Measurements from ENCODE around the gene DZANK1. TPM values are rescaled to one million over a fixed set of nuclear protein-coding genes. Genes with fewer than 3 reads are reported as not detected.

Gene DZANK1
- total and polyA plus RNA-seq, 9 donors, result 2.2 to 6.5 (median 3.4) TPM

DNA sequence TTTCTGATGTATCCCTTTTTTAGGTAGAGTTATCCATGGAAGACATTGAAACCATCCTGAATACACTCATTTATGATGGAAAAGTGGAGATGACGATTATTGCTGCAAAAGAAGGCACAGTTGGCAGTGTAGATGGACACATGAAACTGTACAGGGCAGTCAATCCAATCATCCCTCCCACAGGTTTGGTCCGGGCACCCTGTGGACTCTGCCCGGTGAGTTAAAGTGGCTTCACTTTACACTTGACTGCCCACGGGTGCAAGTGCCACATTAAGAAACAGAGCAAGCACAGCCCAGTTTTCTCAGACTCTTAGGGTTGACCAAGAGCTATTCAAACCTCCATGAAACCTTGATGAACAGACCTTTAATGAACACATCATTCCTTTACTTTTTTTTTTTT, 14.8 kb upstream of the DZANK1 start:
- Histone ChIP-seq H3K27me3 (no peaks in the 10 kb centered on the region), H3K9me3 (no peaks in the 10 kb centered on the region), H3K27ac (no peak overlapping the region), H3K4me1 (ENCODE audit: insufficient read depth) (no peaks in the 10 kb centered on the region), H3K36me3 (no peaks in the 10 kb centered on the region), H3K4me3 (no peak overlapping the region)
- WGBS, 3 donors, result 87 to 93% (median 88%) methylated on average over 4 of the region's 4 CpGs
- DNase-seq, result no peak
- intact Hi-C loops (cut with DNase I), result no loop called here
- TF ChIP-seq, protein P1, sequence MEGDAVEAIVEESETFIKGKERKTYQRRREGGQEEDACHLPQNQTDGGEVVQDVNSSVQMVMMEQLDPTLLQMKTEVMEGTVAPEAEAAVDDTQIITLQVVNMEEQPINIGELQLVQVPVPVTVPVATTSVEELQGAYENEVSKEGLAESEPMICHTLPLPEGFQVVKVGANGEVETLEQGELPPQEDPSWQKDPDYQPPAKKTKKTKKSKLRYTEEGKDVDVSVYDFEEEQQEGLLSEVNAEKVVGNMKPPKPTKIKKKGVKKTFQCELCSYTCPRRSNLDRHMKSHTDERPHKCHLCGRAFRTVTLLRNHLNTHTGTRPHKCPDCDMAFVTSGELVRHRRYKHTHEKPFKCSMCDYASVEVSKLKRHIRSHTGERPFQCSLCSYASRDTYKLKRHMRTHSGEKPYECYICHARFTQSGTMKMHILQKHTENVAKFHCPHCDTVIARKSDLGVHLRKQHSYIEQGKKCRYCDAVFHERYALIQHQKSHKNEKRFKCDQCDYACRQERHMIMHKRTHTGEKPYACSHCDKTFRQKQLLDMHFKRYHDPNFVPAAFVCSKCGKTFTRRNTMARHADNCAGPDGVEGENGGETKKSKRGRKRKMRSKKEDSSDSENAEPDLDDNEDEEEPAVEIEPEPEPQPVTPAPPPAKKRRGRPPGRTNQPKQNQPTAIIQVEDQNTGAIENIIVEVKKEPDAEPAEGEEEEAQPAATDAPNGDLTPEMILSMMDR (IDR thresholded peaks at IDR 0.05), result no peak
- TF ChIP-seq EP300 (IDR thresholded peaks at IDR 0.05) (no peak), POLR2A (IDR thresholded peaks at IDR 0.05) (no peak)

DNA sequence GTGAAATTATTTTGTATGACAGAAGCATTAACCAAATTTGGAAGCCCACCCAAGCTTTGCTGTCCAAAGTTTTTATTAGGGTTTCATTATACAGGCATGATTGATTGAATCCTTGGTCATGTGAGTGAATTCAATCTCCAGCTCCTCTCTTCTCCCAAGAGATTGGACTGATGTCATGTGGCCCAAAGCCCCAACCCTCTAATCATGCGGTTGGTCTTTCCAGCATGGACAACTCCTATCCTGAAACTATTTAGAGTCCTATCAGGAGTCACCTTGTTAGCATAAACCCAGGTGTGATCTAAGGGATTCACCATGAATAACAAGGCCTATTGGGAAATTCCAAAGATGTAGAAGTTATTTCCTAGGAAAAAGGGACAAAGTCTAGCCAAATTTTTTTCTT, 11.0 kb upstream of the DZANK1 start:
- no peaks in the 10 kb centered on the region for H3K9me3 ChIP-seq
- no peak for DNase-seq
- H3K27me3 ChIP-seq, result no peaks in the 10 kb centered on the region
- H3K27ac ChIP-seq, result no peak overlapping the region
- no peaks in the 10 kb centered on the region for H3K36me3 ChIP-seq
- 67 to 90% (median 82%) methylated on average over 1 of the region's 1 CpG for WGBS, 3 donors
- H3K4me1 ChIP-seq (ENCODE audit: insufficient read depth), result no peaks in the 10 kb centered on the region
- TF ChIP-seq POLR2A (IDR thresholded peaks at IDR 0.05) (no peak), EP300 (IDR thresholded peaks at IDR 0.05) (no peak)
- TF ChIP-seq, protein P1 (IDR thresholded peaks at IDR 0.05), result no peak
- no peak overlapping the region for H3K4me3 ChIP-seq
- intact Hi-C loops (cut with DNase I), result no loop called here

DNA sequence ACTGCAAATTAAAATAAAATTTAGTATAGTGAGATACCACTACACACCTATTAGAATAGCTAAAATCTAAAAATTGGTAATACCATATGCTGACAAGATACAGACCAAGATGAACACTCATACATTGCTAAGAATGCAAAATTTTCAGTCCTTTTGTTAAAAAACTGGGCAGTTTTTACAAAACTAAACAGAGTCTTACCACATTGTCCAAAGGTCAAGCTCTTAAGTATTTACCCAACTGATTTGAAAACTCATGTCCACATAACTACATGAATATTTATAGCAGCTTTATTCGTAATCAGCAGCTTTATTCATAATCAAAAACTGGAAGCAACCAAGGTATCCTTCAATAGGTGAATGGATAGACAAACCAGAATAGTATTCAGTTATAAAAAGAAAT, 10.4 kb upstream of the DZANK1 start:
- no peak overlapping the region for H3K4me3 ChIP-seq
- no peak overlapping the region for H3K27ac ChIP-seq
- no peaks in the 10 kb centered on the region for H3K9me3 ChIP-seq
- 92 to 95% (median 93%) methylated on average over 1 of the region's 1 CpG for whole genome bisulfite sequencing, 3 donors
- H3K4me1 ChIP-seq (ENCODE audit: insufficient read depth), result no peaks in the 10 kb centered on the region
- no peak for DNase-seq
- no peaks in the 10 kb centered on the region for H3K36me3 ChIP-seq
- H3K27me3 ChIP-seq, result no peaks in the 10 kb centered on the region
- no peak for TF ChIP-seq POLR2A (IDR thresholded peaks at IDR 0.05)
- TF ChIP-seq, protein P1 (IDR thresholded peaks at IDR 0.05), result no peak
- intact Hi-C loops (cut with DNase I), result no loop called here

DNA sequence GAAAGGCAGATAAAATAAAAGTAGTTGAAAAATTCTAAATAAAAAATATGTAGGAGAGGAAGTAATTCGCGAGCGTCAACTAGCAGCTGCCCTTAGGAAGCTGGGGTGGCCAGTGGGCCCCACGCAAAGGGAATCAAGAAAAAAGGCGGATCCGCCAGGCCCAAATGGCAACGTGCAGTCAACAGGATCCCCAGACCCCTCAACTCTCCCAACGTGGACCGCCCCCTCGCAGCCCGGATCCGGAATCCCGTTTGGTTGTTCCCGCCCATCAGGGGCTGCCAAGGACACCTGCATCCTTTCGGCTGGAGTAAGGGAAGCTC, 296 bp downstream of the DZANK1 start:
- peaks cover 3% of the 10 kb centered on the region for H3K4me1 ChIP-seq (ENCODE audit: insufficient read depth)
- DNase-seq, result no peak
- no peaks in the 10 kb centered on the region for H3K36me3 ChIP-seq
- WGBS, 3 donors, result 1% methylated on average over 15 of the region's 15 CpGs
- no peaks in the 10 kb centered on the region for H3K27me3 ChIP-seq
- peak overlapping the region; percentile 75 for H3K4me3 ChIP-seq
- no peaks in the 10 kb centered on the region for H3K9me3 ChIP-seq
- H3K27ac ChIP-seq, result peak overlapping the region in 1 of 2 donors; percentile 84
- intact Hi-C loops (cut with DNase I), result loop anchor here in 1 of 4 donors (10.0 kb wide), 1 partner anchor 182 kb away; the partner anchor contains the start of gene ZNF133
- TF ChIP-seq POLR2A (IDR thresholded peaks at IDR 0.05) (no peak), EP300 (IDR thresholded peaks at IDR 0.05) (no peak)

DNA sequence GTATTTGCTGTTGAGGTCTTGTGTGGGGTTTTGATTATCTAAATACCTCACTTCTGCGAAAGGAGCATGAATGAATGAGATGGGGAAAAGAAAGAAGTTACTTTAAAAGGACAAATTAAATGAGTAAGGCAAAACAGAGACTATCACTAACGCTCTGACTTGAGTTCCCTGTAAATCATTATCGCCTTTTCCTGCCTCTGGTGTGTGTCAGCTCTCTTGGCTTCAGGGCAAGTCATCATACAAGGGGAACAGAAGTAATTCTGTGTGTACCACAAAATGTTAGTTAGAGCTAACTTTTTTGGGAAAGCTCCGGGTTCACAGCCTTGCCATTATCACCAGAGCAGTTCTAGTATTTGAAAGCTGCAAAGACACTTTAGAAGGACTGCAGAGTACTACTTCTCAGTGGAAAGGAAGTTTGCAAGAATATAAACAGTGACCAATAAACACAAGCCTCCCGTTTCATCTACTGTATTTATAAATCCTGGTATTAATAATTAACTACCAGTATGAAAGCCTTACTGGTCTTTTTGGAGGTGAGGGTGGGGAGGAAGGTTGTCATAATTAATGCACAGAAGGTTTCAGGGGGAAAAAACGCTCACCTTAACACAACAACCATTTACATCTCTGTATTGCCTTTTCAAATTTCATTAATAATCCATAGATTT, 1.2 kb downstream of the DZANK1 start:
- no peak overlapping the region for H3K4me3 ChIP-seq

More for the DNA sequence above, 1.2 kb downstream of the DZANK1 start:
- Histone ChIP-seq H3K27ac (no peak overlapping the region), H3K36me3 (no peaks in the 10 kb centered on the region), H3K4me1 (ENCODE audit: insufficient read depth) (peaks cover 3% of the 10 kb centered on the region), H3K9me3 (no peaks in the 10 kb centered on the region), H3K27me3 (no peaks in the 10 kb centered on the region)
- TF ChIP-seq POLR2A (IDR thresholded peaks at IDR 0.05) (no peak), EP300 (IDR thresholded peaks at IDR 0.05) (no peak)
- TF ChIP-seq, protein P1 (IDR thresholded peaks at IDR 0.05), result no peak
- WGBS, 3 donors, result 56 to 67% (median 66%) methylated on average over 6 of the region's 6 CpGs
- intact Hi-C loops (cut with DNase I), result loop anchor here in 1 of 4 donors (10.0 kb wide), 1 partner anchor 181 kb away; the partner anchor contains the start of gene ZNF133
- no peak for DNase-seq

Measured in ovary (tissue), 9 donors.